Measurements from ENCODE around the gene EFCAB11. TPM values are rescaled to one million over a fixed set of nuclear protein-coding genes. Genes with fewer than 3 reads are reported as not detected.

EFCAB11 gene
- total RNA-seq, 2 donors from 2014 or later: 3.1 to 8.9 TPM

- Histone ChIP-seq H3K4me3 (no peak overlapping the region), H3K27ac (no peak overlapping the region), H3K9me3 (no peaks in the 10 kb centered on the region), H3K36me3 (peaks cover 3% of the 10 kb centered on the region), H3K4me1 (ENCODE audit: control insufficient read depth in 1 of 2, low read depth in 2 of 2) (no peaks in the 10 kb centered on the region), H3K27me3 (replicated peaks; ENCODE audit: insufficient read depth) (no peaks in the 10 kb centered on the region)
- no peak for ATAC-seq (ENCODE audit: insufficient number of reproducible peaks, low FRiP score, low read depth)
- DNase-seq (ENCODE audit: low spot score): no peak
- TF ChIP-seq CTCF (IDR thresholded peaks at IDR 0.05): no peak
Observed at GRCh38 chr14:89927186-89927865, 27.2 kb downstream of the EFCAB11 start.

GRCh38 chr14:89926694-89927093 is 27.8 kb downstream of the EFCAB11 start:
- no peak for ATAC-seq (ENCODE audit: insufficient number of reproducible peaks, low FRiP score, low read depth)
- Histone ChIP-seq H3K27ac (no peak overlapping the region), H3K36me3 (peaks cover 3% of the 10 kb centered on the region)

GRCh38 chr14:89924268-89924667 is 30.3 kb downstream of the EFCAB11 start:
- no peaks in the 10 kb centered on the region for H3K27me3 ChIP-seq (replicated peaks; ENCODE audit: insufficient read depth)
- TF ChIP-seq CTCF (IDR thresholded peaks at IDR 0.05): no peak
- no peak overlapping the region for H3K27ac ChIP-seq
- H3K4me3 ChIP-seq: no peak overlapping the region
- DNase-seq (ENCODE audit: low spot score): no peak
- H3K9me3 ChIP-seq: no peaks in the 10 kb centered on the region
- no peaks in the 10 kb centered on the region for H3K36me3 ChIP-seq
- H3K4me1 ChIP-seq (ENCODE audit: control insufficient read depth in 1 of 2, low read depth in 2 of 2): no peaks in the 10 kb centered on the region
- ATAC-seq (ENCODE audit: insufficient number of reproducible peaks, low FRiP score, low read depth): no peak

More at GRCh38 chr14:89926694-89927093, 27.8 kb downstream of the EFCAB11 start:
- Histone ChIP-seq H3K4me3 (no peak overlapping the region), H3K4me1 (ENCODE audit: control insufficient read depth in 1 of 2, low read depth in 2 of 2) (no peaks in the 10 kb centered on the region), H3K9me3 (no peaks in the 10 kb centered on the region), H3K27me3 (replicated peaks; ENCODE audit: insufficient read depth) (no peaks in the 10 kb centered on the region)
- TF ChIP-seq CTCF (IDR thresholded peaks at IDR 0.05): no peak
- DNase-seq (ENCODE audit: low spot score): no peak

- TF ChIP-seq CTCF (IDR thresholded peaks at IDR 0.05): no peak
- H3K27me3 ChIP-seq (replicated peaks; ENCODE audit: insufficient read depth): no peaks in the 10 kb centered on the region
- no peak for ATAC-seq (ENCODE audit: insufficient number of reproducible peaks, low FRiP score, low read depth)
- H3K4me1 ChIP-seq (ENCODE audit: control insufficient read depth in 1 of 2, low read depth in 2 of 2): no peaks in the 10 kb centered on the region
- no peaks in the 10 kb centered on the region for H3K9me3 ChIP-seq
- H3K36me3 ChIP-seq: no peaks in the 10 kb centered on the region
- DNase-seq (ENCODE audit: low spot score): no peak
- H3K27ac ChIP-seq: peak overlapping the region in 1 of 2 donors; percentile 1
- no peak overlapping the region for H3K4me3 ChIP-seq
Observed at GRCh38 chr14:89922031-89922907, 32.3 kb downstream of the EFCAB11 start.

GRCh38 chr14:89921346-89921745 is 33.2 kb downstream of the EFCAB11 start:
- no peak for DNase-seq (ENCODE audit: low spot score)
- ATAC-seq (ENCODE audit: insufficient number of reproducible peaks, low FRiP score, low read depth): no peak
- H3K27me3 ChIP-seq (replicated peaks; ENCODE audit: insufficient read depth): no peaks in the 10 kb centered on the region
- H3K4me3 ChIP-seq: no peak overlapping the region
- no peaks in the 10 kb centered on the region for H3K9me3 ChIP-seq
- no peak for TF ChIP-seq CTCF (IDR thresholded peaks at IDR 0.05)
- no peak overlapping the region for H3K27ac ChIP-seq
- H3K36me3 ChIP-seq: no peaks in the 10 kb centered on the region
- no peaks in the 10 kb centered on the region for H3K4me1 ChIP-seq (ENCODE audit: control insufficient read depth in 1 of 2, low read depth in 2 of 2)

Data from thoracic aorta (tissue), 2 donors.